HG03558 (cell line): ENCODE results near the gene EIF6.

Source experiments
- ATAC-seq: cut with Tn5 transposase; IDR thresholded peaks from one replicate; pipeline ENCODE4 v1.9.1; 2021; ENCODE audit warnings: moderate number of reproducible peaks; ENCODE audit not compliant: unreplicated experiment; ENCODE audit errors: extremely low read depth

Gene EIF6

GRCh38 chr20:35235881-35236280 lies 48.7 kb downstream of the EIF6 start:
- ATAC-seq = no peak

DNA sequence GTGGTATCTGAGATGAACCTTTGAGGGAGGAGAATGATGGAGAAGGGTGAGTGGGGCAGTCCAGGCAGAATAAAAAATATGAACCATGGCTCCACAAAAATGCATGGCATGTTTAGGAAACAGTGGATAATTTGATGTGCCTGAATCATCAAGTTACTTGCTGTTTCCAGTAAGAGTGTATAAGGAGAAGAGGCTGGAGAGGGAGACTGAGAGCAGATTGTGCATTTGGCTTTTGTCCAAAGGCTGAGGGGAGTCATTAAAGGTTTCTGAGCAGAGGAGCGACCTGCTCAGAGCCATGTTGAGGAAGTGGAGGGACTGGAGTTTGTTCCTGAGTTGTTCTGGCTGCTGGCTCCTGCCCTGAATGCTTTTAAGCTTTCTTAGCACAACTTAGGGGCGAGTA lies 52.0 kb downstream of the EIF6 start:
- ATAC-seq = no peak
